Naive thymus-derived CD4-positive, alpha-beta T cell (primary cell): ENCODE results near the gene ERGIC1. TPM values are rescaled to one million over a fixed set of nuclear protein-coding genes. Genes with fewer than 3 reads are reported as not detected.
A peak's percentile ranks its signal among the peaks of the same experiment; 100 is the strongest.

Source experiments
- ATAC-seq: fragments of 150-1000 bp; cut with Tn5 transposase; 2 replicates; pipeline ENCODE4 v1.10.0; 2021; ENCODE audit warnings: mild to moderate bottlenecking, moderate library complexity
- CTCF ChIA-PET: fragments of 350-600 bp; sonication (Branson Sonifier 250); formaldehyde crosslinking; loops from one replicate; lab custom pipeline; 2021; ENCODE audit warnings: antibody characterized with exemption; lab: Charles Lee
- POLR2A ChIA-PET: fragments of 350-600 bp; sonication (Branson Sonifier 250); formaldehyde crosslinking; loops from one replicate; lab custom pipeline; 2021; ENCODE audit warnings: antibody characterized with exemption, inconsistent platforms; lab: Charles Lee
- DNase-seq, 9 donors: peaks; one replicate each; pipeline versions ENCODE4 v3.0.0 to v3.0.0-alpha.2; 2020 to 2022; ENCODE audit warnings: mixed read lengths in 1 of 9
- H3K27ac ChIP-seq: one replicate; pipeline ENCODE4 v1.7.0; 2013; ENCODE audit warnings: mild to moderate bottlenecking, low read depth, low read length, moderate library complexity
- H3K27me3 ChIP-seq, 2 donors: one replicate each; pipeline ENCODE4 v1.7.0; 2013; ENCODE audit warnings: low read length in 2 of 2, mild to moderate bottlenecking in 2 of 2, moderate library complexity in 2 of 2; ENCODE audit not compliant: control insufficient read depth in 2 of 2, insufficient read depth in 2 of 2
- H3K36me3 ChIP-seq, 3 experiments: 1 replicate in 2 of 3; 2 replicates in 1 of 3; pipeline ENCODE4 v1.7.0; 2013; ENCODE audit warnings: low read length in 3 of 3, mild to moderate bottlenecking in 3 of 3, moderate library complexity in 1 of 3; ENCODE audit not compliant: insufficient read depth in 3 of 3, control insufficient read depth in 2 of 3
- H3K4me1 ChIP-seq, 2 donors: one replicate each; pipeline ENCODE4 v1.7.0; 2013; ENCODE audit warnings: low read length in 2 of 2, mild to moderate bottlenecking in 2 of 2, moderate library complexity in 1 of 2; ENCODE audit not compliant: control insufficient read depth in 2 of 2, insufficient read depth in 2 of 2
- H3K4me3 ChIP-seq: 2 replicates; pipeline ENCODE4 v1.7.0; 2013; ENCODE audit warnings: mild to moderate bottlenecking, low read length
- H3K9me3 ChIP-seq, 3 experiments: 1 replicate in 2 of 3; 2 replicates in 1 of 3; pipeline ENCODE4 v1.7.0; 2013; ENCODE audit warnings: low read length in 3 of 3; ENCODE audit not compliant: control insufficient read depth in 2 of 3
- H3K27ac Mint-ChIP-seq, 9 donors: one replicate each; pipeline ENCODE4 v1.8.0; 2020 to 2022; ENCODE audit warnings: mixed read lengths in 9 of 9, mild to moderate bottlenecking in 8 of 9, moderate library complexity in 5 of 9, inconsistent platforms in 2 of 9
- H3K27me3 Mint-ChIP-seq, 5 donors: one replicate each; pipeline ENCODE4 v1.8.0; 2021 to 2022; ENCODE audit warnings: mixed read lengths in 5 of 5, mild to moderate bottlenecking in 1 of 5
- H3K36me3 Mint-ChIP-seq, 5 donors: one replicate each; pipeline ENCODE4 v1.8.0; 2020 to 2022; ENCODE audit warnings: mixed read lengths in 5 of 5, mild to moderate bottlenecking in 3 of 5, inconsistent platforms in 1 of 5
- H3K4me1 Mint-ChIP-seq, 7 donors: one replicate each; pipeline ENCODE4 v1.8.0; 2020 to 2022; ENCODE audit warnings: mixed read lengths in 7 of 7, mild to moderate bottlenecking in 3 of 7, inconsistent platforms in 1 of 7
- H3K4me3 Mint-ChIP-seq, 10 donors: one replicate each; pipeline ENCODE4 v1.8.0; 2020 to 2022; ENCODE audit warnings: mild to moderate bottlenecking in 10 of 10, mixed read lengths in 10 of 10, moderate library complexity in 6 of 10, inconsistent platforms in 2 of 10
- H3K9me3 Mint-ChIP-seq, 11 donors: one replicate each; pipeline ENCODE4 v1.8.0; 2020 to 2022; ENCODE audit warnings: mixed read lengths in 11 of 11, mild to moderate bottlenecking in 4 of 11, inconsistent platforms in 1 of 11, moderate library complexity in 1 of 11
- intact Hi-C, 2 donors: fragments of 100-400 bp; cut with micrococcal nuclease; formaldehyde crosslinking; loops; one replicate each; pipeline ENCODE4 v1.15.1; 2023
- polyA plus RNA-seq, 2 donors: library from polyadenylated mRNA; unstranded; fragments of 300-500 nt; fragmentation: Illumina TruSeq; gene quantifications; one replicate each; pipeline ENCODE4 v1.2.3, GENCODE V29; 2021
- total RNA-seq, 6 experiments: library from RNA in 5 of 6; stranded (reverse) in 5 of 6; gene quantifications; 1 replicate in 5 of 6; 2 replicates in 1 of 6; pipeline ENCODE4 v1.2.3 and lab custom pipeline; 2021 to 2026

Gene ERGIC1
- total and polyA plus RNA-seq, 7 experiments from 2014 or later = 18.3 to 71.3 (median 50.0) TPM

DNA sequence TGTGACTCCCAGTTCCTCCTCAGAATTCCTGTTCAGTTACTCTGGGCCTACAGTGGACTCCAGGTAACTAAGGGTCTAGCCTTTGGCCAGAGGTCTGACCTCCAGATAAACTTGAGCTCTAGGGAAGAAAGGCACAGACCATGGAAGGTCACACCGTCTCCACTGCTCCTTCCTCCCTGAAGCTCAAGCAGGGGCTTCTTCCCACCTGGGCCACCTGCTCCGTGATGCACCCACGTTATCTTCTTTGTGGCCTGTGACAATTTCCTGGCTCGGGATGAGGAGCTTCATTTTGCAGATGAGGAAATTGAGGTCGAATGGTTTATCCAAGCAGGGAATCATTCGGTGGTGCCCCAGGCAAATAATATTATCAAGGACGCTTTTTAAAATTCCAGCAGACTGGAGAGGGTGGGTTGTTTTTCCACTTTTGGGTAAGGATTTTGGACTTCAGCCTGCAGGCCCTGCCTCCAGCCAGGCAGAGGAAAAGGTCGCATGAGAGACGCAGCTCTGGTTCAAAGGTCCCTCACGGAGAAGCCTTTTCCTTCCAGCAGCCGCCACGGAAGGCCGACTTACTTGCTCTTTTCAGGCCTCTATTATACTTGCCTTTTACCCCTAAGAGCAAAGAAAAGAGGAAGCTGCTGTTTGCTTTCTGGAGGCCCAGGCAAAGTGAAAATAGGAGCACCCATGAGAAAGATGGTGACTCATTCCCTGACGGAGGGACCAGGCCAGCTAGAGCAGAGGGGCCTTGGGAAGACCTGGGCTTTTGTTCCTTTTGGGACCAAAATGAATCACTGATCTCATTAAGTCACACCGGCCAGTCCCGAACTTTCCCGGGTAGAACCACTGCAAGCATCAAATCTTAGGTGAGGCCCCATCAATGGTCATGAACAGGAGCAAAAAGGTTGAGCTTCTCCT is 40.2 kb upstream of the ERGIC1 start:
- no peaks in the 10 kb centered on the region for H3K36me3 Mint-ChIP-seq
- intact Hi-C loops = no loop called here
- ChIA-PET CTCF (interaction anchor here (0.7 kb wide), 1 partner anchor 16 kb away, joined by 3 read pairs; no protein-coding TSS in a partner anchor), POLR2A (interaction anchor here (0.7 to 1.1 kb wide), 2 partner anchors 21 to 267 kb away, joined by 3 read pairs; no protein-coding TSS in a partner anchor)
- H3K36me3 ChIP-seq = no peaks in the 10 kb centered on the region
- peak; percentile 51 for ATAC-seq
- H3K4me1 Mint-ChIP-seq = peaks cover 0 to 14% (median 4%) of the 10 kb centered on the region in 7 donors
- H3K27ac Mint-ChIP-seq = no peak overlapping the region
- H3K4me3 ChIP-seq = no peak overlapping the region
- H3K4me3 Mint-ChIP-seq = no peak overlapping the region
- DNase-seq = no peak
- H3K27ac ChIP-seq = no peak overlapping the region
- H3K9me3 Mint-ChIP-seq = peaks cover 0 to 2% (median 0%) of the 10 kb centered on the region in 11 donors
- no peaks in the 10 kb centered on the region for H3K27me3 Mint-ChIP-seq
- no peaks in the 10 kb centered on the region for H3K4me1 ChIP-seq
- H3K27me3 ChIP-seq = no peaks in the 10 kb centered on the region
- H3K9me3 ChIP-seq = no peaks in the 10 kb centered on the region

GRCh38 chr5:172795318-172795977 is 38.6 kb upstream of the ERGIC1 start:
- H3K4me3 Mint-ChIP-seq = no peak overlapping the region
- Histone ChIP-seq H3K4me3 (no peak overlapping the region), H3K36me3 (no peaks in the 10 kb centered on the region), H3K9me3 (no peaks in the 10 kb centered on the region), H3K4me1 (no peaks in the 10 kb centered on the region), H3K27ac (no peak overlapping the region), H3K27me3 (no peaks in the 10 kb centered on the region)
- no peak overlapping the region for H3K27ac Mint-ChIP-seq
- peaks cover 0 to 14% (median 4%) of the 10 kb centered on the region in 7 donors for H3K4me1 Mint-ChIP-seq
- intact Hi-C loops = no loop called here
- H3K9me3 Mint-ChIP-seq = peaks cover 0 to 2% (median 0%) of the 10 kb centered on the region in 11 donors
- no peaks in the 10 kb centered on the region for H3K36me3 Mint-ChIP-seq
- H3K27me3 Mint-ChIP-seq = no peaks in the 10 kb centered on the region
- POLR2A ChIA-PET = no interaction called here
- DNase-seq = no peak
- ATAC-seq = no peak
- CTCF ChIA-PET = no interaction called here

- H3K36me3 ChIP-seq = no peaks in the 10 kb centered on the region
- no peak overlapping the region for H3K4me3 ChIP-seq
- intact Hi-C loops = no loop called here
- H3K9me3 ChIP-seq = no peaks in the 10 kb centered on the region
- CTCF ChIA-PET = no interaction called here
- H3K27me3 Mint-ChIP-seq = no peaks in the 10 kb centered on the region
- no peaks in the 10 kb centered on the region for H3K36me3 Mint-ChIP-seq
- H3K27ac Mint-ChIP-seq = no peak overlapping the region
- peaks cover 0 to 14% (median 4%) of the 10 kb centered on the region in 7 donors for H3K4me1 Mint-ChIP-seq
- peaks cover 0 to 2% (median 0%) of the 10 kb centered on the region in 11 donors for H3K9me3 Mint-ChIP-seq
- H3K4me3 Mint-ChIP-seq = no peak overlapping the region
- H3K4me1 ChIP-seq = no peaks in the 10 kb centered on the region
- H3K27me3 ChIP-seq = no peaks in the 10 kb centered on the region
- DNase-seq (no peak), ATAC-seq (no peak)
- no peak overlapping the region for H3K27ac ChIP-seq
- POLR2A ChIA-PET = no interaction called here
Measured at GRCh38 chr5:172796306-172796705, 37.7 kb upstream of the ERGIC1 start.

- no peak for DNase-seq
- Mint-ChIP-seq H3K4me1 (peaks cover 0 to 14% (median 4%) of the 10 kb centered on the region in 7 donors), H3K9me3 (peaks cover 0 to 2% (median 0%) of the 10 kb centered on the region in 11 donors), H3K27me3 (no peaks in the 10 kb centered on the region), H3K4me3 (peak overlapping the region in 4 of 10 donors; percentile 29 to 55 (median 37)), H3K27ac (peak overlapping the region in 3 of 9 donors; percentile 16 to 64 (median 32)), H3K36me3 (no peaks in the 10 kb centered on the region)
- intact Hi-C loops = no loop called here
- no peaks in the 10 kb centered on the region for H3K27me3 ChIP-seq
- no peak for ATAC-seq
- ChIA-PET CTCF (interaction anchor here (1.0 to 1.1 kb wide), 2 partner anchors 10 to 25 kb away, joined by 3 to 4 read pairs; no protein-coding TSS in a partner anchor), POLR2A (interaction anchor here (2.3 kb wide), 1 partner anchor 26 kb away, joined by 11 read pairs; the partner anchor contains the start of gene DUSP1)
- no peaks in the 10 kb centered on the region for H3K9me3 ChIP-seq
- no peak overlapping the region for H3K4me3 ChIP-seq
- H3K27ac ChIP-seq = no peak overlapping the region
- H3K36me3 ChIP-seq = no peaks in the 10 kb centered on the region
- no peaks in the 10 kb centered on the region for H3K4me1 ChIP-seq
Measured at GRCh38 chr5:172797771-172798191, 36.3 kb upstream of the ERGIC1 start.

GRCh38 chr5:172798422-172799215 is 35.4 kb upstream of the ERGIC1 start:
- CTCF ChIA-PET = interaction anchor here (1.0 to 1.1 kb wide), 2 partner anchors 9 to 26 kb away, joined by 3 to 4 read pairs; no protein-coding TSS in a partner anchor
- no peaks in the 10 kb centered on the region for H3K36me3 ChIP-seq
- peaks cover 0 to 2% (median 0%) of the 10 kb centered on the region in 11 donors for H3K9me3 Mint-ChIP-seq
- no peak for DNase-seq
- H3K9me3 ChIP-seq = no peaks in the 10 kb centered on the region
- no peaks in the 10 kb centered on the region for H3K27me3 Mint-ChIP-seq
- ATAC-seq = peak; percentile 60
- POLR2A ChIA-PET = interaction anchor here (2.3 kb wide), 1 partner anchor 27 kb away, joined by 11 read pairs; the partner anchor contains the start of gene DUSP1
- H3K4me1 Mint-ChIP-seq = peaks cover 0 to 11% (median 4%) of the 10 kb centered on the region in 7 donors
- no peaks in the 10 kb centered on the region for H3K4me1 ChIP-seq
- H3K36me3 Mint-ChIP-seq = no peaks in the 10 kb centered on the region
- H3K27me3 ChIP-seq = no peaks in the 10 kb centered on the region
- peak overlapping the region in 2 of 9 donors; percentile 16 to 64 for H3K27ac Mint-ChIP-seq
- no peak overlapping the region for H3K4me3 ChIP-seq
- intact Hi-C loops = no loop called here
- no peak overlapping the region for H3K4me3 Mint-ChIP-seq
- H3K27ac ChIP-seq = no peak overlapping the region

DNA sequence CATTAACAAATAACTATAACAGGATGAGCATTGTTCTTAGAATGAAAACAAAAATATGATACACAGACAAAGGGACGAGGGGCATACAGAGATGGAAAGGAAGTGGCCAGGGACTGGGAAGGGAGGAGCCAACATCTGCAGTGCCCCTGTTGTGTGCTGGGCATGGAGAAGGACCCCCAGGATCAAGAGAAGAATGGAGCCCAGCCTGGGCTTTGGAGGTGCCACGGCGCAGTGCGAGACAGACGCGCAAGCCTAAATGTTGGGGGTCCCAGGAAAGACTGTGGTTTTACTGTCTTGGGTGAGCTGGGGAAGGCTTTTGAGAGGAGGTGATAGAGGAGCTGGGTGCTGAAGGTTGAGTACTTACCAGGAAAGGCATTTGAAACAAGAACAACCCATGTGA is 34.6 kb upstream of the ERGIC1 start:
- H3K4me3 Mint-ChIP-seq = no peak overlapping the region
- Histone ChIP-seq H3K27ac (no peak overlapping the region), H3K9me3 (no peaks in the 10 kb centered on the region), H3K4me1 (no peaks in the 10 kb centered on the region), H3K27me3 (no peaks in the 10 kb centered on the region), H3K36me3 (no peaks in the 10 kb centered on the region), H3K4me3 (no peak overlapping the region)
- ATAC-seq (no peak), DNase-seq (no peak)
- intact Hi-C loops = no loop called here
- peaks cover 0 to 2% (median 0%) of the 10 kb centered on the region in 11 donors for H3K9me3 Mint-ChIP-seq
- peaks cover 0 to 8% (median 4%) of the 10 kb centered on the region in 7 donors for H3K4me1 Mint-ChIP-seq
- POLR2A ChIA-PET = interaction anchor here (2.3 kb wide), 1 partner anchor 28 kb away, joined by 11 read pairs; the partner anchor contains the start of gene DUSP1
- peak overlapping the region in 3 of 9 donors; percentile 2 to 76 (median 53) for H3K27ac Mint-ChIP-seq
- CTCF ChIA-PET = interaction anchor here (0.9 kb wide), 1 partner anchor 27 kb away, joined by 3 read pairs; no protein-coding TSS in a partner anchor
- H3K27me3 Mint-ChIP-seq = no peaks in the 10 kb centered on the region
- no peaks in the 10 kb centered on the region for H3K36me3 Mint-ChIP-seq
